ENCODE data around the gene RPL41. TPM values are rescaled to one million over a fixed set of nuclear protein-coding genes. Genes with fewer than 3 reads are reported as not detected.

The RPL41 gene
- total and polyA plus RNA-seq, 10 of the 15 experiments (the other 5 are each of a cell fraction or from before 2014, with no cell fraction given) = 4,144 to 19,112 (median 8,004) TPM

DNA sequence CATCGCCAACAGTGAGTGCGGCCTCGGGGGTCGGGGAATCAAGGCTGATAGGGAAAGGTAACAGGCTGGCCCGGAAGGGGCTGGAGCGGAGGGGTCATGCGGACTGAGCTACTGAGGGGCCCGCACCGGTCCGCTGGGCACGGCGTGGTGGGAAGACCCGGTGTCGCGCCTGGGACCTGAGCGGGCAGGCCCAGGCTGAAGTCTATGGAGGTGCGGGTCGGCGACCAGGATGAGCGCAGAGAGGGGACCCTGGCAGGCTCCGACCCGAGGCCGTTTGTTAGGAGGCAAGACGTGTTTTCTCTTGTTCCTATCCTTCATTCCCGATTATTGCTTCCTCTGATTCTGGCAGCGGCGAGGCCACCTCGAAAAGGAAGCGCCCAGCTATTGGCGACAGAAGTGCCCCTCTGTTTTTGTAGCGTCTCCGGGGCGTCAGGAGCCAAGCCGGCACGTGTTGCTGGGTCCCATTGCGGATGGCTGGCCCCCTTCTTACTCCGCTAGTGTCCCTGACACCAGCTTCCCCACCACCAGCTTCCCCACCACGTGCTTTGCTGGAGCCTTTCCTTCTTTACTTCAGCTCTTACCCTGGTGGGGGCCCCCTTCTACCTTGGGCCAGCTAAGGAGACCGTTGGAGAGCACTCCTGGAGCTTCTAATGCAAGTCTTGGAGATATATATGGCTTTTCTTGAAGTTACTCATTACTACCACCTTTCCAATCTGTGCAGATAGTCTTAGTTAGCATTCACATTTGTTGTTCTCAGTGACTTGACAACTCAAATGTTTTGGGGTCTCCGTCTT is 11.4 kb upstream of the RPL41 start:
- CTCF ChIA-PET = interaction anchor here (0.7 to 4.0 kb wide), 21 partner anchors 10 to 388 kb away, joined by 3 to 25 read pairs (median 6); partner anchors contain the start of genes BLOC1S1, ESYT1, ORMDL2 and PYM1
- no peak for FAIRE-seq
- RAD21 ChIA-PET (ENCODE audit: unreplicated experiment) = interaction anchor here (0.6 to 3.5 kb wide), 11 partner anchors 11 to 367 kb away, joined by 3 to 30 read pairs (median 4); partner anchors contain the start of genes RNF41, RPL41, SUOX and ZC3H10
- intact Hi-C loops (cut with micrococcal nuclease; ENCODE audit: unreplicated experiment) (loop anchor here (1.0 to 5.0 kb wide), 4 partner anchors 11 to 366 kb away; partner anchors contain the start of genes DNAJC14 and RPL41), in situ Hi-C loops (cut with MboI) (loop anchor here (5.0 kb wide), 1 partner anchor 58 kb away; no protein-coding TSS in a partner anchor)
- Histone ChIP-seq H4K20me1 (ENCODE audit: control insufficient read depth, insufficient read depth) (no peaks in the 10 kb centered on the region), H3K9me3 (replicated peaks; ENCODE audit: control insufficient read depth, insufficient read depth, low read length) (no peaks in the 10 kb centered on the region), H3K79me2 (ENCODE audit: control insufficient read depth, insufficient read depth, low read length) (peaks cover 36% of the 10 kb centered on the region), H3K27me3 (replicated peaks in 1 of 2; ENCODE audit: control insufficient read depth in 2 of 2, insufficient read depth in 2 of 2, low read length in 1 of 2) (no peaks in the 10 kb centered on the region; a peak in 1 of 4 replicates), H3K27ac (ENCODE audit: control insufficient read depth, insufficient read depth) (peak overlapping the region; percentile 86), H3K4me3 (peak overlapping the region; percentile 97), H3K4me2 (ENCODE audit: control insufficient read depth, insufficient read depth) (peak overlapping the region; percentile 91), H2AFZ (ENCODE audit: control insufficient read depth, low read depth, low read length) (peak overlapping the region; percentile 95), H3K9ac (ENCODE audit: control insufficient read depth, insufficient read depth, low read length) (peak overlapping the region; percentile 95), H3K4me1 (ENCODE audit: control insufficient read depth, insufficient read depth, low read length) (peaks cover 3% of the 10 kb centered on the region; the same call in 1 of the 2 replicates), H3K36me3 (ENCODE audit: control insufficient read depth in 2 of 2, insufficient read depth in 2 of 2, low read length in 1 of 2) (peaks cover 7 to 27% of the 10 kb centered on the region in 2 experiments)
- SMC1A ChIA-PET (ENCODE audit: uncharacterized antibody, unreplicated experiment) = interaction anchor here (1.0 to 2.8 kb wide), 12 partner anchors 11 to 367 kb away, joined by 3 to 26 read pairs (median 4); partner anchors contain the start of genes DNAJC14, ESYT1, RPL41 and SMARCC2
- DNase-seq (ENCODE audit: low read depth, low spot score) = no peak
- peak; percentile 44 for ATAC-seq
- POLR2A ChIA-PET = interaction anchor here (0.6 to 6.3 kb wide), 17 partner anchors 13 to 378 kb away, joined by 3 to 95 read pairs (median 4); partner anchors contain the start of genes CD63, MYL6, RPL41 and SMARCC2
- 2% methylated on average over 40 of the region's 40 CpGs for WGBS (ENCODE audit: insufficient coverage, insufficient replicate concordance, low lambda C conversion rate, missing lambda C conversion rate)
- BruUV-seq (replicated peaks) = no TSS peak
- no peak for TF ChIP-seq HCFC1 (IDR thresholded peaks at IDR 0.05; ENCODE audit: low read length)
- no peak for TF ChIP-seq ZNF622 (IDR thresholded peaks at IDR 0.05)
- TF ChIP-seq, protein P1, sequence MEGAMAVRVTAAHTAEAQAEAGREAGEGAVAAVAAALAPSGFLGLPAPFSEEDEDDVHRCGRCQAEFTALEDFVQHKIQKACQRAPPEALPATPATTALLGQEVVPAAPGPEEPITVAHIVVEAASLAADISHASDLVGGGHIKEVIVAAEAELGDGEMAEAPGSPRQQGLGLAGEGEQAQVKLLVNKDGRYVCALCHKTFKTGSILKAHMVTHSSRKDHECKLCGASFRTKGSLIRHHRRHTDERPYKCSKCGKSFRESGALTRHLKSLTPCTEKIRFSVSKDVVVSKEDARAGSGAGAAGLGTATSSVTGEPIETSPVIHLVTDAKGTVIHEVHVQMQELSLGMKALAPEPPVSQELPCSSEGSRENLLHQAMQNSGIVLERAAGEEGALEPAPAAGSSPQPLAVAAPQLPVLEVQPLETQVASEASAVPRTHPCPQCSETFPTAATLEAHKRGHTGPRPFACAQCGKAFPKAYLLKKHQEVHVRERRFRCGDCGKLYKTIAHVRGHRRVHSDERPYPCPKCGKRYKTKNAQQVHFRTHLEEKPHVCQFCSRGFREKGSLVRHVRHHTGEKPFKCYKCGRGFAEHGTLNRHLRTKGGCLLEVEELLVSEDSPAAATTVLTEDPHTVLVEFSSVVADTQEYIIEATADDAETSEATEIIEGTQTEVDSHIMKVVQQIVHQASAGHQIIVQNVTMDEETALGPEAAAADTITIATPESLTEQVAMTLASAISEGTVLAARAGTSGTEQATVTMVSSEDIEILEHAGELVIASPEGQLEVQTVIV (IDR thresholded peaks at IDR 0.05; ENCODE audit: borderline replicate concordance, partially characterized antibody) = no peak
- TF ChIP-seq SREBF1 (IDR thresholded peaks at IDR 0.05; ENCODE audit: low read length) = no peak
- TF ChIP-seq PAX5 (IDR thresholded peaks at IDR 0.05; ENCODE audit: borderline replicate concordance, low read depth, low read length) = peak; percentile 48; the same call in 1 of the 2 replicates
- TF ChIP-seq, protein P2, sequence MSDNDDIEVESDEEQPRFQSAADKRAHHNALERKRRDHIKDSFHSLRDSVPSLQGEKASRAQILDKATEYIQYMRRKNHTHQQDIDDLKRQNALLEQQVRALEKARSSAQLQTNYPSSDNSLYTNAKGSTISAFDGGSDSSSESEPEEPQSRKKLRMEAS (IDR thresholded peaks at IDR 0.05; ENCODE audit: low read depth, low read length) = peak; percentile 78; the same call in 1 of the 2 replicates
- 0 out of 2 replicates have a peak, but pooled peaks have one; percentile 0 for TF ChIP-seq ASH2L (IDR thresholded peaks at IDR 0.05; ENCODE audit: borderline replicate concordance, low read depth)
- TF ChIP-seq FOXK2 (IDR thresholded peaks at IDR 0.05) = peak; percentile 69; the same call in 1 of the 2 replicates
- no peak for TF ChIP-seq CHD2 (IDR thresholded peaks at IDR 0.05; ENCODE audit: borderline replicate concordance, low read depth, low read length)
- no peak for TF ChIP-seq WRNIP1 (IDR thresholded peaks at IDR 0.05; ENCODE audit: borderline replicate concordance, low read depth, low read length)
- TF ChIP-seq POLR2AphosphoS5 (IDR thresholded peaks at IDR 0.05; ENCODE audit: low read length) = no peak
- no peak for TF ChIP-seq ZNF274 (IDR thresholded peaks at IDR 0.05; ENCODE audit: insufficient read depth, insufficient read length)
- TF ChIP-seq BHLHE40 (IDR thresholded peaks at IDR 0.05; ENCODE audit: borderline replicate concordance in 1 of 2, low read depth in 2 of 2, low read length in 1 of 2) = peak; percentile 59 to 82
- TF ChIP-seq DPF2 (IDR thresholded peaks at IDR 0.05) = 0 out of 2 replicates have a peak, but pooled peaks have one; percentile 51
- 0 out of 2 replicates have a peak, but pooled peaks have one; percentile 0 for TF ChIP-seq RUNX3 (IDR thresholded peaks at IDR 0.05; ENCODE audit: low read length)
- TF ChIP-seq CREB1 (IDR thresholded peaks at IDR 0.05; ENCODE audit: low read depth) = no peak
- TF ChIP-seq SIN3A (IDR thresholded peaks at IDR 0.05; ENCODE audit: low read depth, low read length) = 0 out of 2 replicates have a peak, but pooled peaks have one; percentile 41
- 0 out of 4 replicates have a peak, but pooled peaks of 1 of the 2 experiments have one; percentile 47 for TF ChIP-seq ETV6 (conservative IDR thresholded peaks at IDR 0.05 in 1 of 2, IDR thresholded peaks at IDR 0.05 in 1 of 2; ENCODE audit: borderline replicate concordance in 1 of 2, low read depth in 1 of 2)
- peak; percentile 77 for TF ChIP-seq MXI1 (IDR thresholded peaks at IDR 0.05; ENCODE audit: low read depth, low read length)
